ENCODE results near the gene MEA1.
A peak's percentile ranks its signal among the peaks of the same experiment; 100 is the strongest.

Gene MEA1

GRCh38 chr6:42968126-42968701, 45.5 kb downstream of the MEA1 start:
- Mint-ChIP-seq H3K27ac (no peak overlapping the region), H3K36me3 (peaks cover 21% of the 10 kb centered on the region), H3K4me3 (no peak overlapping the region), H3K9me3 (no peaks in the 10 kb centered on the region), H3K4me1 (no peaks in the 10 kb centered on the region), H3K27me3 (no peaks in the 10 kb centered on the region)
- no peak for DNase-seq
- CTCF ChIA-PET = no interaction called here

- Mint-ChIP-seq H3K9me3 (no peaks in the 10 kb centered on the region), H3K4me3 (no peak overlapping the region), H3K27me3 (no peaks in the 10 kb centered on the region), H3K4me1 (no peaks in the 10 kb centered on the region), H3K27ac (no peak overlapping the region), H3K36me3 (peaks cover 24% of the 10 kb centered on the region)
- no peak for DNase-seq
- CTCF ChIA-PET = no interaction called here
Measured at GRCh38 chr6:42967228-42967627, 46.5 kb downstream of the MEA1 start.

GRCh38 chr6:42966571-42966970, 47.2 kb downstream of the MEA1 start:
- no peak overlapping the region for H3K4me3 Mint-ChIP-seq
- DNase-seq = no peak
- H3K27ac Mint-ChIP-seq = no peak overlapping the region
- H3K27me3 Mint-ChIP-seq = peaks cover under 1% of the 10 kb centered on the region
- CTCF ChIA-PET = interaction anchor here (1.0 kb wide), 1 partner anchor 17 kb away, joined by 3 read pairs; the partner anchor contains the start of gene PPP2R5D
- H3K9me3 Mint-ChIP-seq = no peaks in the 10 kb centered on the region
- no peaks in the 10 kb centered on the region for H3K4me1 Mint-ChIP-seq
- peaks cover 26% of the 10 kb centered on the region for H3K36me3 Mint-ChIP-seq

GRCh38 chr6:42963855-42964605, 49.7 kb downstream of the MEA1 start:
- Mint-ChIP-seq H3K4me3 (no peak overlapping the region), H3K27me3 (peaks cover 24% of the 10 kb centered on the region), H3K9me3 (no peaks in the 10 kb centered on the region), H3K4me1 (peaks cover 19% of the 10 kb centered on the region), H3K27ac (no peak overlapping the region), H3K36me3 (peaks cover 21% of the 10 kb centered on the region)
- CTCF ChIA-PET = interaction anchor here (0.9 to 1.2 kb wide), 3 partner anchors 9 to 180 kb away, joined by 3 to 5 read pairs (median 3); no protein-coding TSS in a partner anchor
- DNase-seq = peak; percentile 66

- CTCF ChIA-PET = interaction anchor here (0.7 kb wide), 1 partner anchor 49 kb away, joined by 3 read pairs; no protein-coding TSS in a partner anchor
- peaks cover 18% of the 10 kb centered on the region for H3K36me3 Mint-ChIP-seq
- no peak for DNase-seq
- H3K4me3 Mint-ChIP-seq = no peak overlapping the region
- no peak overlapping the region for H3K27ac Mint-ChIP-seq
- peaks cover 24% of the 10 kb centered on the region for H3K27me3 Mint-ChIP-seq
- peaks cover 19% of the 10 kb centered on the region for H3K4me1 Mint-ChIP-seq
- H3K9me3 Mint-ChIP-seq = no peaks in the 10 kb centered on the region
Measured at GRCh38 chr6:42963179-42963854, 50.4 kb downstream of the MEA1 start.

GRCh38 chr6:42962502-42963178, 51.1 kb downstream of the MEA1 start:
- DNase-seq = no peak
- Mint-ChIP-seq H3K27ac (no peak overlapping the region), H3K4me3 (no peak overlapping the region), H3K9me3 (no peaks in the 10 kb centered on the region), H3K27me3 (peaks cover 24% of the 10 kb centered on the region), H3K36me3 (peaks cover 15% of the 10 kb centered on the region), H3K4me1 (peaks cover 19% of the 10 kb centered on the region)
- CTCF ChIA-PET = interaction anchor here (0.7 kb wide), 1 partner anchor 49 kb away, joined by 3 read pairs; no protein-coding TSS in a partner anchor

GRCh38 chr6:42962096-42962495, 51.6 kb downstream of the MEA1 start:
- peaks cover 24% of the 10 kb centered on the region for H3K27me3 Mint-ChIP-seq
- H3K36me3 Mint-ChIP-seq = peaks cover 15% of the 10 kb centered on the region
- no peaks in the 10 kb centered on the region for H3K9me3 Mint-ChIP-seq
- H3K27ac Mint-ChIP-seq = no peak overlapping the region
- DNase-seq = no peak
- no peak overlapping the region for H3K4me3 Mint-ChIP-seq
- H3K4me1 Mint-ChIP-seq = peaks cover 19% of the 10 kb centered on the region
- CTCF ChIA-PET = no interaction called here

Data from activated naive CD4-positive, alpha-beta T cell treated with anti-CD3 and anti-CD28 coated beads, Interleukin-2, amount 10 ng/mL, durations not matched to agents 7 days and 5 days (primary cell).